Erythroblast (primary cell): ENCODE data around the gene MIEF2.

ENCODE experiments used
- GATA1 ChIP-seq: IDR thresholded peaks from 2 replicates; pipeline ENCODE4 v1.6.1; 2011; ENCODE audit warnings: low read depth, mild to moderate bottlenecking, control low read depth, low read length, moderate library complexity
- POLR2A ChIP-seq: IDR thresholded peaks from 2 replicates; pipeline ENCODE4 v1.6.1; 2011; ENCODE audit warnings: mild to moderate bottlenecking, low read length

DNA sequence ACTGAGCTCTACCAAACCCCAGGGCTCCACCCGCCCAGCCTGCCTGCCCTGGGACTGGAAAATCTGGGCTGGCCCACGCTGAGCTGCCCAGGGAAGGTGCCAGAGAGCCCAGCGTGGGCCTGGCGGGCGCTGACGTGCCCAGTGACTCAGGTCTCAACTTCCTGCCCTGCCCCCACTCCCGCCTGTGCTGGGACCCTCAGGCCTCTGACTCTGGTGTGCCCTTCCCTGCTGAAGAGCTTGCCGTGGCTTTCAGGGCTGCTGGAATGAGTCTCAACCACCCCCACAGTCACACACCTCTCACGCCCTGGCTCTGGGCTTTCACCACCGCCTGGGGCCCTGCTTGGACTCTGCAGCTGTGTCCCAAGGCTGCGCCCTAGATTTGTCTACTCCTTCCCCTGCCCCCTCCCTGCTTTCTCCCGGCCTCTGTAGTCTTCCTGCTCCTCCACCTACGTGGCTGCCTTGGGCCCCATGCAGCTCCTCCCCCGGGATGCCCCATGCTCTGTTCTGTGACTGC lies 24.7 kb upstream of the MIEF2 start:
- TF ChIP-seq POLR2A = no peak
- TF ChIP-seq GATA1 = no peak
